SU-DHL-6 (cell line): ENCODE measurements around the gene MKI67.

Experiments used
- H2AFZ ChIP-seq: fragments of 200-600 bp; sonication (generic); 2 replicates; pipeline ENCODE4 v1.6.1; 2014; ENCODE audit warnings: low read depth, mild to moderate bottlenecking, moderate library complexity, mixed read lengths, antibody characterized with exemption, low read length; ENCODE audit not compliant: severe bottlenecking
- H3F3A ChIP-seq: fragments of 200-600 bp; shearing (Covaris generic); 2 replicates; pipeline ENCODE4 v1.6.0; 2016; ENCODE audit warnings: antibody characterized with exemption, mild to moderate bottlenecking; ENCODE audit not compliant: insufficient read depth
- H3K27ac ChIP-seq: fragments of 200-600 bp; sonication (generic); 2 replicates; pipeline ENCODE4 v1.5.1; 2016; ENCODE audit warnings: low read depth, mild to moderate bottlenecking, low read length, moderate library complexity, mixed read lengths
- H3K27me3 ChIP-seq: fragments of 200-600 bp; sonication (generic), shearing (Covaris generic); 2 replicates; pipeline ENCODE4 v1.6.0; 2014; ENCODE audit warnings: mild to moderate bottlenecking, low read length
- H3K36me3 ChIP-seq: fragments of 200-600 bp; sonication (generic); 2 replicates; pipeline ENCODE4 v1.6.1; 2014; ENCODE audit warnings: mild to moderate bottlenecking, low read length, mixed read lengths
- H3K4me2 ChIP-seq: fragments of 300-600, 200-600 bp; shearing (Covaris generic), sonication (generic); 2 replicates; pipeline ENCODE4 v1.6.0; 2014; ENCODE audit warnings: low read length, low read depth, mild to moderate bottlenecking; ENCODE audit not compliant: poor library complexity, severe bottlenecking
- H3K4me3 ChIP-seq: fragments of 200-600 bp; sonication (generic); 2 replicates; pipeline ENCODE4 v1.5.1; 2014; ENCODE audit warnings: antibody characterized with exemption, low read length, mild to moderate bottlenecking, mixed read lengths; ENCODE audit not compliant: insufficient read depth, poor library complexity, severe bottlenecking
- H3K79me2 ChIP-seq: fragments of 200-600 bp; sonication (generic); 2 replicates; pipeline ENCODE4 v1.6.1; 2014; ENCODE audit warnings: mild to moderate bottlenecking, low read length, moderate library complexity; ENCODE audit not compliant: insufficient read depth
- H3K9ac ChIP-seq: fragments of 200-600 bp; sonication (generic); 2 replicates; pipeline ENCODE4 v1.7.0; 2014; ENCODE audit warnings: mild to moderate bottlenecking, low read length
- H3K9me2 ChIP-seq: fragments of 200-600 bp; sonication (generic); replicated peaks from 2 replicates; pipeline ENCODE4 v1.6.1; 2014; ENCODE audit warnings: low read length; ENCODE audit not compliant: insufficient read depth
- H3K9me3 ChIP-seq: fragments of 200-600 bp; sonication (generic); 2 replicates; pipeline ENCODE4 v1.6.1; 2014; ENCODE audit warnings: low read length, mixed read lengths; ENCODE audit not compliant: insufficient read depth
- H4K20me1 ChIP-seq: fragments of 200-600 bp; sonication (generic); 2 replicates; pipeline ENCODE4 v1.6.1; 2014; ENCODE audit warnings: low read depth, mild to moderate bottlenecking, antibody characterized with exemption, low read length, moderate library complexity, mixed read lengths
- EZH2phosphoT487 ChIP-seq: fragments of 200-600 bp; sonication (generic), shearing (Covaris generic); conservative IDR thresholded peaks from 2 replicates; pipeline ENCODE4 v1.6.1; 2018; ENCODE audit warnings: mild to moderate bottlenecking, antibody characterized with exemption, low read length, moderate library complexity, mixed read lengths
- TF ChIP-seq, protein P1 (sequence below): fragments of 200-600 bp; sonication (generic); IDR thresholded peaks from one replicate; pipeline ENCODE4 v1.5.1; 2017; ENCODE audit warnings: antibody characterized with exemption, mild to moderate bottlenecking, low read length, moderate library complexity; ENCODE audit not compliant: insufficient read depth, poor library complexity, severe bottlenecking

The MKI67 gene

DNA sequence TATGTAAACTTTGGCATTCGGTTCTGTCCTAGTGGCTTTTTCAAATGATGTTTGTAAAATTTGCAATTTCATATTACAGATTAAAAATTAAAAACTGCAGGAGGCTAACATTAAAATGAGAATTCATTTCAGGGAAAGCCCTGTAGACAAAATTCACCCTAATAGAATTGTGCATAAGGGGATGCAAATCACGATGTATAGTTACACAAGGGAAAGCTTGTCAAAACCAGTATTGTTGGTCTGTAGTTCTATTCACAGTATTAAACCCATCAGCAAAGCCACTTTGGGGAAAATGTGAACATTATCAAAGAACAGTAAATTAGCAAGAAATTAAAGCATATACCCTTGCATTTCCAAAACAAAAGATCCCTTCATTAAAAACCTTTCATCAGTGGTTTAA, 39.9 kb upstream of the MKI67 start:
- no peaks in the 10 kb centered on the region for H3K9me2 ChIP-seq
- H3K9ac ChIP-seq, result no peak overlapping the region
- H3K4me2 ChIP-seq, result no peak overlapping the region
- H3F3A ChIP-seq, result no peaks in the 10 kb centered on the region
- H3K4me3 ChIP-seq, result no peak overlapping the region
- H3K27ac ChIP-seq, result no peak overlapping the region
- no peaks in the 10 kb centered on the region for H3K36me3 ChIP-seq
- no peaks in the 10 kb centered on the region for H4K20me1 ChIP-seq
- no peaks in the 10 kb centered on the region for H3K9me3 ChIP-seq
- no peak overlapping the region for H2AFZ ChIP-seq
- TF ChIP-seq, protein P1, sequence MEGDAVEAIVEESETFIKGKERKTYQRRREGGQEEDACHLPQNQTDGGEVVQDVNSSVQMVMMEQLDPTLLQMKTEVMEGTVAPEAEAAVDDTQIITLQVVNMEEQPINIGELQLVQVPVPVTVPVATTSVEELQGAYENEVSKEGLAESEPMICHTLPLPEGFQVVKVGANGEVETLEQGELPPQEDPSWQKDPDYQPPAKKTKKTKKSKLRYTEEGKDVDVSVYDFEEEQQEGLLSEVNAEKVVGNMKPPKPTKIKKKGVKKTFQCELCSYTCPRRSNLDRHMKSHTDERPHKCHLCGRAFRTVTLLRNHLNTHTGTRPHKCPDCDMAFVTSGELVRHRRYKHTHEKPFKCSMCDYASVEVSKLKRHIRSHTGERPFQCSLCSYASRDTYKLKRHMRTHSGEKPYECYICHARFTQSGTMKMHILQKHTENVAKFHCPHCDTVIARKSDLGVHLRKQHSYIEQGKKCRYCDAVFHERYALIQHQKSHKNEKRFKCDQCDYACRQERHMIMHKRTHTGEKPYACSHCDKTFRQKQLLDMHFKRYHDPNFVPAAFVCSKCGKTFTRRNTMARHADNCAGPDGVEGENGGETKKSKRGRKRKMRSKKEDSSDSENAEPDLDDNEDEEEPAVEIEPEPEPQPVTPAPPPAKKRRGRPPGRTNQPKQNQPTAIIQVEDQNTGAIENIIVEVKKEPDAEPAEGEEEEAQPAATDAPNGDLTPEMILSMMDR, result no peak
- no peak for TF ChIP-seq EZH2phosphoT487
- no peaks in the 10 kb centered on the region for H3K79me2 ChIP-seq
- no peaks in the 10 kb centered on the region for H3K27me3 ChIP-seq

DNA sequence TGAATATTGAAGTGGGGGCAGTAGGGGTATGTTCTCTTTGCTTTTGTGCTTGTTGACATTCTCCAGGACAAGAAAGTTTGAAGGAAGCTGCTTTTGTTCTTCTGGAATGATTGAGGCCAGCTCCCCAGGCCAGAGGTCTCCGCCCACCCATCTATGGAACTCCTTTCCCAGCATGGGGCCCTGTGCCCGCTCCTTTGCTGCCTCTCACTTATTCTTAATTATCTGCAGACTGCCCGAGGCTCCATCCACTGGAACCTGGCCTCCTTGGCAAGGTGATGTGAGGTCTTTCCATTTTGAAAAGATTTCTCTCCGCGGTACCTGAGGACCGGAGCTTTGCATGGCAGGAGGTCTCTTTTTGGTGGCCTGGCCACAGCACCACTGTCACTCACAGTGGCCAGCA, 39.3 kb upstream of the MKI67 start:
- Histone ChIP-seq H3K9ac (no peak overlapping the region), H3F3A (no peaks in the 10 kb centered on the region), H2AFZ (no peak overlapping the region), H3K9me2 (no peaks in the 10 kb centered on the region), H4K20me1 (no peaks in the 10 kb centered on the region), H3K9me3 (no peaks in the 10 kb centered on the region), H3K4me3 (no peak overlapping the region), H3K27me3 (no peaks in the 10 kb centered on the region), H3K79me2 (no peaks in the 10 kb centered on the region), H3K36me3 (no peaks in the 10 kb centered on the region), H3K27ac (no peak overlapping the region), H3K4me2 (no peak overlapping the region)
- no peak for TF ChIP-seq EZH2phosphoT487
- TF ChIP-seq, protein P1, result no peak

DNA sequence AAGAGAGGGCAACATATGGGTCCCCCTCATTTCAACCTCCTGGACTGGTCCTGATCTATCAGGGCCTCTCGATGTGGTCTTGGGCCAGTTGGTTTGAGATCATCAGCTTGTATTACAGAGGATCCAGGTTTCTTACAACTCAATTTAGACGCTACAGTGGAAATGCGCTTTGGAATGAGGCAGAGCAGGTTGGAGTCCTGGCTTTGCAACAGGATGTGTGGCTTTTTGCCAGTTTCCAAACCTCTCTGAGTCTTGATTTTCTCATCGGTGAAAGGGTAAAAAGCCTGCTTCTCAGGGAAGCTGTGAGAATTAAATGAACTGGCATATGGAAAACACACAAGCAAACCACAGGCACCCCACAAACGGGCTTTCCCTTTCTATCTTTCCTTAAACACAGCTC, 37.5 kb upstream of the MKI67 start:
- Histone ChIP-seq H3K27me3 (no peaks in the 10 kb centered on the region; the same call in 1 of the 2 replicates), H3K9ac (no peak overlapping the region), H3K4me3 (no peak overlapping the region), H2AFZ (no peak overlapping the region), H3K79me2 (no peaks in the 10 kb centered on the region), H3K36me3 (no peaks in the 10 kb centered on the region), H3K9me3 (no peaks in the 10 kb centered on the region), H3K4me2 (no peak overlapping the region), H3F3A (no peaks in the 10 kb centered on the region), H3K9me2 (no peaks in the 10 kb centered on the region), H4K20me1 (no peaks in the 10 kb centered on the region), H3K27ac (no peak overlapping the region)
- TF ChIP-seq, protein P1, result no peak
- TF ChIP-seq EZH2phosphoT487, result no peak

DNA sequence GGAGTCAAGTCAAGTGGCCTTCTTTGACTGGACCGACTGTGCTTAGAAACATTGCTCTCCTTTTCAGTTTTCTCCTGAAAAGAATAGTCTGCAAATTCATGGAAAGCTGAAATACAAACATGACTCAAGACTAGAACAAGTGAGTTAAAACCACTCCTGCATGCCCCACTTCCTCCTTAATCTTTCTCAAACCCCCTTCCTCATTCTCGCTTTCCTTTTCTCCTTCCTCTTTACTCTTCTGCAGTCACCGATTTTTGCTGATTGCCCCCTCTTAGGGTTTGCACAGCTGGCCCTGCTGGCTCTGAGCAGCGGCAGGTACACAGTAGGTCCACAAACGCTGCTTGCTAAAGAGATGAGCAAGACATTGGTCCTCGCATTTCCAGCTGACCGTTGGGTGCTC, 34.8 kb upstream of the MKI67 start:
- H3K4me2 ChIP-seq, result no peak overlapping the region
- H3K9ac ChIP-seq, result no peak overlapping the region
- no peak overlapping the region for H3K27ac ChIP-seq

More for the DNA sequence above, 34.8 kb upstream of the MKI67 start:
- H3K4me3 ChIP-seq, result no peak overlapping the region
- H3K79me2 ChIP-seq, result no peaks in the 10 kb centered on the region
- TF ChIP-seq, protein P1, result no peak
- no peak for TF ChIP-seq EZH2phosphoT487
- no peaks in the 10 kb centered on the region for H3K9me2 ChIP-seq
- no peaks in the 10 kb centered on the region; the same call in 1 of the 2 replicates for H3K27me3 ChIP-seq
- H3K9me3 ChIP-seq, result no peaks in the 10 kb centered on the region
- H2AFZ ChIP-seq, result no peak overlapping the region
- H3F3A ChIP-seq, result no peaks in the 10 kb centered on the region
- H3K36me3 ChIP-seq, result no peaks in the 10 kb centered on the region
- H4K20me1 ChIP-seq, result no peaks in the 10 kb centered on the region
